ENCODE results near the gene GTF3C1.
"Not testable (repeated sequence)": the region's sequence is repeated elsewhere in the genome, so short reads cannot be mapped to it uniquely, and the experiment has no call there.

GTF3C1 gene

GRCh38 chr16:27441998-27442397 lies 107.7 kb downstream of the GTF3C1 start:
- TF ChIP-seq, protein P1, sequence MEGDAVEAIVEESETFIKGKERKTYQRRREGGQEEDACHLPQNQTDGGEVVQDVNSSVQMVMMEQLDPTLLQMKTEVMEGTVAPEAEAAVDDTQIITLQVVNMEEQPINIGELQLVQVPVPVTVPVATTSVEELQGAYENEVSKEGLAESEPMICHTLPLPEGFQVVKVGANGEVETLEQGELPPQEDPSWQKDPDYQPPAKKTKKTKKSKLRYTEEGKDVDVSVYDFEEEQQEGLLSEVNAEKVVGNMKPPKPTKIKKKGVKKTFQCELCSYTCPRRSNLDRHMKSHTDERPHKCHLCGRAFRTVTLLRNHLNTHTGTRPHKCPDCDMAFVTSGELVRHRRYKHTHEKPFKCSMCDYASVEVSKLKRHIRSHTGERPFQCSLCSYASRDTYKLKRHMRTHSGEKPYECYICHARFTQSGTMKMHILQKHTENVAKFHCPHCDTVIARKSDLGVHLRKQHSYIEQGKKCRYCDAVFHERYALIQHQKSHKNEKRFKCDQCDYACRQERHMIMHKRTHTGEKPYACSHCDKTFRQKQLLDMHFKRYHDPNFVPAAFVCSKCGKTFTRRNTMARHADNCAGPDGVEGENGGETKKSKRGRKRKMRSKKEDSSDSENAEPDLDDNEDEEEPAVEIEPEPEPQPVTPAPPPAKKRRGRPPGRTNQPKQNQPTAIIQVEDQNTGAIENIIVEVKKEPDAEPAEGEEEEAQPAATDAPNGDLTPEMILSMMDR (IDR thresholded peaks at IDR 0.05; ENCODE audit: low read depth, low read length, missing control alignments): no peak
- no peak overlapping the region for H3K4me3 ChIP-seq (replicated peaks; ENCODE audit: low read depth, low read length)
- no peak for DNase-seq (ENCODE audit: extremely low read depth, low read depth)

DNA sequence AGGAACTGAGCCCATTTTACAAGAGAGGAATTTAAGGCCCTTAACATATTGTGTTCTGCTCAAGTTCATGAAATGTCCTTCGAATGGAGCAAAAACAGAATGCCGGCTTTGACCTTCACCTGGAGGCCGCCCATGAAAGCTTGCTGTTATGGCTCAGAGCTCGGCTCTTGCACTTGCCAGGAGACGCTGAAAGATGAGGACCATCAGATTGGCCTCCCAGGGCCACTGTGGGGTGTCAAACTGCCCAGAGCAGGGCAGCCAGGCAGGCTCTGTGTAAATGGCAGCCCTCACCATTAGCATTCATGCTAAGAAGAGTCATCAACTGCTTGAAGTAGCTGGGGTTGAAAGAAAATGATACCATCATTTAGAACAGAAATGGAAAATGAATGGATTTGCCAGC lies 108.4 kb downstream of the GTF3C1 start:
- no peak for DNase-seq (ENCODE audit: extremely low read depth, low read depth)
- no peak overlapping the region for H3K4me3 ChIP-seq (replicated peaks; ENCODE audit: low read depth, low read length)
- TF ChIP-seq, protein P1 (IDR thresholded peaks at IDR 0.05; ENCODE audit: low read depth, low read length, missing control alignments): no peak

DNA sequence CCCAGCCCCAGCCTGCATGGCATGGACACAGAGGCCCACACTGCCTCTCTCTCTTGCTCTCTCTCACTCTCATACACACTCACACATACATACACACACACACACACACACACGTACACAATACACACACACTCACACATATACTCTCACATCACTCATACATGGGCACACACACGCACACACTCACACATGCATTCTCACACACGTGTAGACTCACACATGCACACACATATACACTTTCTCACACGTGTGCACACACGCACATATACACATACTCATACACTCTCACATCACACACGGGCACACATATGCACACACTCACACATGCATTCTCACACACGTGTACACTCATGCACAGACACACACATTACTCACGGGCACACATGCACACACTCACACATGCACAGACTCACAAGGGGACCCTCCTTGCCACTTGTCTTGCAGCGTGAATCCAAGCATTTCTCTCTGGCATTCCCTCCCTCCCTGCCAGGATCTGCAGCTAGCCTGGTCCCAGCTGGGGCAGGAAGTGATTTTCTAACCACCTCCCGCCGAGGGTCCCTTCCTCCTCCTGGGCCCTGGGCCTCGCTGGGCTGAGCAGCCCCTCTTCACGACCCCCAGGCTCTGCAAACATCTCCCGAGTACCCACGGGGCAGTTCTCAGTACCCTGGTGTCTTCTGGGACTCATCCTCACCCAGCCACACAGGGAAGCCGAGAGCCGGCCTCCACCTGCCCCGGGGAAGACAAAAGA lies 110.3 kb downstream of the GTF3C1 start:
- TF ChIP-seq, protein P1 (IDR thresholded peaks at IDR 0.05; ENCODE audit: low read depth, low read length, missing control alignments): no peak
- H3K4me3 ChIP-seq (replicated peaks; ENCODE audit: low read depth, low read length): no peak overlapping the region
- no peak for DNase-seq (ENCODE audit: extremely low read depth, low read depth)

- DNase-seq (ENCODE audit: extremely low read depth, low read depth): no peak
- no peak overlapping the region for H3K4me3 ChIP-seq (replicated peaks; ENCODE audit: low read depth, low read length)
- TF ChIP-seq, protein P1 (IDR thresholded peaks at IDR 0.05; ENCODE audit: low read depth, low read length, missing control alignments): no peak
These were observed 111.8 kb downstream of the GTF3C1 start for GRCh38 chr16:27437946-27438345.

DNA sequence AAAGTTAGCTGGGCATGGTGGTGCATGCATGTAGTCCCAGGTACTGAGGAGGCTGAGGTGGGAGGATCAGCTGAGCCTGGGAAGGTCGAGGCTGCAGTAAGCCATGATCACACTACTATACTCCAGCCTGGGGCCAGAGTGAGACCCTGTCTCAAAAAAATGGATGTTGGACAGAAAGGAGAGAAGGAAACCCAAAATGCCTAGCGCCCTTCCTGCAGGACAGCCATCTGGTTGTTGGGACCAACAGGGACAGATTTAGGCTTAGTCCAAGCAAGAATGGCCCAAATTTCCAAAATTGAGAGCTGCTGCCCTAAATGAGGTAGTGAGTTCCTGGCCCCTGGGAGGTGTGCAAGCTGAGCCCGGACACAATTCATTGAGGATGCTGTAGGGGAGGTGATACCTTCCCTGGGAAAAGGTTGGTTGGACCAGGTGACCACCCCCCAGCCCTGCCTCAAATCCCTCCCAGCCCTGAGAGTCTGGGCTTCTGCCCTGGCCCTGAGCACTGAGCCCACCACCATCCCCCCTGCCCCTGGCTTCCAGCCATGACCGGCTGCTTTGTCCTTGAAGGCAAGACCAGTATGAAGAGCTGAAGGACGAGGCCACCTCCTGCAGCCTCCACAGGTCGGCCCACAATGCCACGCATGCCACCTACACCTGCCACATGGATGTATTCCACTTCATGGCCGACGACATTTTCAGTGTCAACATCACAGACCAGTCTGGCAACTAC lies 112.6 kb downstream of the GTF3C1 start:
- no peak for DNase-seq (ENCODE audit: extremely low read depth, low read depth)
- TF ChIP-seq, protein P1 (IDR thresholded peaks at IDR 0.05; ENCODE audit: low read depth, low read length, missing control alignments): no peak
- no peak overlapping the region for H3K4me3 ChIP-seq (replicated peaks; ENCODE audit: low read depth, low read length)

- no peak for DNase-seq (ENCODE audit: extremely low read depth, low read depth)
- H3K4me3 ChIP-seq (replicated peaks; ENCODE audit: low read depth, low read length): no peak overlapping the region
- TF ChIP-seq, protein P1 (IDR thresholded peaks at IDR 0.05; ENCODE audit: low read depth, low read length, missing control alignments): no peak
These were observed 113.6 kb downstream of the GTF3C1 start for GRCh38 chr16:27436065-27436464.

DNA sequence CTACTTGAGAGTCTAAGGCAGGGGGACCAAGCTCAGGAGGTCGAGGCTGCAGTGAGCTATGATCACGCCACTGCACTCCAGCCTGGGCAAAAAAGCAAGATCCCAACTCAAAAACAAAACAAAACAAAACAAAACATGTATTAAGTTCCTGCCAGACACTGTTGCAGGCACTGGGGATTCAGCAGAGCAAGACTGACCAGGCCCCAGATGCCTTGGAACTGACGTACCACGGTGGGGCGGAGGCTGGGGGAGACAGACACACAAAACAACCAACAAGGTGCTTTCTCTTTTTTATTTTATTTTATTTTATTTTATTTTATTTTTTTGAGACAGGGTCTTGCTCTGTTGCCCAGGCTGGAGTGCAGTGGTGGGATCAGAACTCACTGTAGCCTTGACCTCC lies 114.6 kb downstream of the GTF3C1 start:
- DNase-seq (ENCODE audit: extremely low read depth, low read depth); H3K4me3 ChIP-seq (replicated peaks; ENCODE audit: low read depth, low read length): not testable (repeated sequence)

Data from HFF-Myc (cell line).